IPS-15b (cell line): Measurements from ENCODE around the gene ZNF710.

Experiments
- H3K27me3 ChIP-seq: one replicate; pipeline ENCODE4 v1.6.1; 2013; ENCODE audit warnings: low read length; ENCODE audit not compliant: control insufficient read depth, insufficient read depth
- H3K36me3 ChIP-seq: one replicate; pipeline ENCODE4 v1.6.1; 2013; ENCODE audit warnings: low read length; ENCODE audit not compliant: control insufficient read depth, insufficient read depth
- H3K4me1 ChIP-seq: one replicate; pipeline ENCODE4 v1.6.1; 2013; ENCODE audit warnings: mild to moderate bottlenecking, low read length; ENCODE audit not compliant: control insufficient read depth, insufficient read depth
- H3K4me3 ChIP-seq: one replicate; pipeline ENCODE4 v1.5.1; 2013; ENCODE audit warnings: low read depth, low read length
- H3K9ac ChIP-seq: one replicate; pipeline ENCODE4 v1.6.1; 2013; ENCODE audit warnings: low read depth, mild to moderate bottlenecking, low read length
- H3K9me3 ChIP-seq: one replicate; pipeline ENCODE4 v1.6.1; 2013; ENCODE audit warnings: mild to moderate bottlenecking, low read length; ENCODE audit not compliant: control insufficient read depth, insufficient read depth

Gene ZNF710

DNA sequence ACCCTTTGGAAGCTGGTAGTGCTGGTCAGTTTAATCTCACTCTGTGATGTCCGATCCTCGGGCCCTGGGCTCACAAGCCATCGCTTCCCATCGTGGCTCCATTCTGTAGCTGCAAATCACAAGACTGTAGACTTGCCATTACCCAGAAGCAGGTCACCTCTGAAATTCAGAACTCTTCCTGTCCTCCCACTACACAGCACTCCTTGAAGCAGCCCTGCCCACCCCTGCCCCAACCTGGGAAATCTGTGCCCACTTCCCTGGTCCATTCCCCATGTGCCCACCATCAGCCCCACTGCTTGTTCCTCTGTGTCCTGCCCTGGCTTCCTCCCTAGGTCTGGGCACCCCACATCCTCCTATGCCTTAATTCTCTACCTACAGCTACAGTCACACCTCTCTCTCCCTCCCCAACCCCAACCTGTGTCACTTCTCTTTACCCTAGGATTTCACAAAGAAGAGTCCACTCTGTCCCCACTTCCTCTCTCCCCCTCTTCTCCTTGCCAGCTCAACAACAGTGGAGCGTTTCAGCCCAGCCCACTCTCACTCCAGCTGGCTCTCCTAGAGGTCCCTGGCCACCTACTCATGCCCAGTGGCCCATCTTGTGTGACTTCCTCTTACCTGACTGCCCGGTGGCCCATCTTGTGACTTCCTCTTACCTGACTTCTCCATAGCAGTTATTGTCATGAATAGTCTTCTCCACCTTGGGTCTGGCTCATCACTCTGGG lies 8.3 kb downstream of the ZNF710 start:
- Histone ChIP-seq H3K9me3 (no peaks in the 10 kb centered on the region), H3K4me1 (peaks cover 16% of the 10 kb centered on the region), H3K9ac (no peak overlapping the region), H3K27me3 (peaks cover 4% of the 10 kb centered on the region), H3K36me3 (peaks cover 2% of the 10 kb centered on the region), H3K4me3 (no peak overlapping the region)

DNA sequence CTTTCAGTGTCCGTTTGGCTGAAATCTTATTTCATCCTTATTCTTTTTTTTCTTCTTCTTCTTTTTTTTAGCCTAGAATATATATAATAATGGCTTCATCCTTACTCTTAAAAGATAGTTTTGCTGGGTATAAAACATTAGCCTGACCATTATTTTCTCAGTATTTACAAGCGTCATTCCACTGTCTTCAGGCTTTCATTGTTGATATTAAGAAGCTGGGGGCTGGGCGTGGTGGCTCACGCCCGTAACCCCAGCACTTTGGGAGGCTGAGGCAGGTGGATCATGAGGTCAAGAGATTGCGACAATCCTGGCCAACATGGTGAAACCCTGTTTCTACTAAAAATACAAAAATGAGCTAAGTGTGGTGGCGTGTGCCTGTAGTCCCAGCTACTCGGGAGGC lies 10.6 kb downstream of the ZNF710 start:
- Histone ChIP-seq H3K4me3 (no peak overlapping the region), H3K9me3 (no peaks in the 10 kb centered on the region), H3K27me3 (no peaks in the 10 kb centered on the region), H3K36me3 (peaks cover 2% of the 10 kb centered on the region), H3K9ac (no peak overlapping the region), H3K4me1 (no peaks in the 10 kb centered on the region)

DNA sequence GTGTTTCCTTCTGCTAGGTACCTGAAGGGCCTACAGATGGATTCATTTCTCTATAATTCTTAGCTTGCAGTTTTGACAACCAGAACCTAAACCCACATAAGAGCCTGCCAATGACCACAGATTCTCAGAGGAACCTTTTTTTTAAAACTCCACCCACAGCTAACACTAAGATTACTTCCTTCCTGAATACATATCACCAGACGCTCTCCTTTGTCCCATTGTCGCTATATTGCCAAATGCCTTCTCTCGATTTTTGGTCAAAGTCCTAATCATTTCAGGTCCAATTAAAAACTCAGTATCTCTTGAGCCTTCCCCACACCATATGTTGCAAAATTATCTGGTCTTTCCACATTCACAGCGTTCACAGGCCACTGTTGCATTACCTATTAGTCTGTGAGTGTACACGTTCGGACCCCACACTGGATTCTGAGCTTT lies 12.4 kb downstream of the ZNF710 start:
- no peak overlapping the region for H3K9ac ChIP-seq
- no peak overlapping the region for H3K4me3 ChIP-seq
- H3K36me3 ChIP-seq: peaks cover 2% of the 10 kb centered on the region
- no peaks in the 10 kb centered on the region for H3K4me1 ChIP-seq
- no peaks in the 10 kb centered on the region for H3K9me3 ChIP-seq
- no peaks in the 10 kb centered on the region for H3K27me3 ChIP-seq

DNA sequence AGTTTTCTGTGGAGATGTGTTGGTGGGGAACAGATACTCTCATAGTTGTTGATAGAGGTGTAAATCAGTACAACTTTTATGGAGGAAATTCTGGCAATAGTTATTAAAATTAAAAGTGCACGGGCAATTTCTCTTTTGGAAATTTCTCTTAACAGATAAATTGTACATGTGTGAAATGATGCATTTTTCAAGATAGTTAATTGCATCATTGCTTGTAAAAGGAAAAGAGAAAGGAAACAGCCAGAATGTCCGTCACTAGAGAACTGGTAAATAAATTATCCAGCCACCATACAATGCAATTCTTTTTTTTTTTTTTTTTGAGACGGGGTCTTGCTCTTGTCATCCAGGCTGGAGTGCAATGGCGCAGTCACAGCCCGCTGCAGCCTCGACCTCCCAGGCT lies 14.2 kb downstream of the ZNF710 start:
- H3K9me3 ChIP-seq: no peaks in the 10 kb centered on the region
- H3K9ac ChIP-seq: no peak overlapping the region
- H3K27me3 ChIP-seq: no peaks in the 10 kb centered on the region
- peaks cover 2% of the 10 kb centered on the region for H3K4me1 ChIP-seq
- peaks cover 2% of the 10 kb centered on the region for H3K36me3 ChIP-seq
- H3K4me3 ChIP-seq: no peak overlapping the region

DNA sequence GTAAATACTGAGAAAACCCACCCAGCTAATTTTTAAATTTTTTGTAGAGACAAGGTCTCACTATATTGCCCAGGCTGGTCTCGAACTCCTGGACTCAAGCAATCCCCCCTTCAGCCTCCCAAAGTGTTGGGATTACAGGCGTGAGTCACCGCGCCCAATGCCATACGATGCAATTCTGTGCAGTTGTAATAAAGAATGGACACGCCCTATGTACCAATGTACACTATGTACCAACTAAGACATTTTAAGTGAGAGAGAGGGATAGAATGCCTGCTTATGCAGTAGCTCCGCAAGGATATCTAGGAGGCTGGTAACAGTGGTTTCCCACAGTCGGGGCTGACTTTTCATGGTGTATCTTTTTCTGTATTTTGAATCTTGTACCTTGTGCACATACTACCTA lies 14.6 kb downstream of the ZNF710 start:
- H3K4me3 ChIP-seq: no peak overlapping the region
- H3K4me1 ChIP-seq: peaks cover 2% of the 10 kb centered on the region
- H3K9ac ChIP-seq: no peak overlapping the region
- peaks cover 2% of the 10 kb centered on the region for H3K36me3 ChIP-seq
- no peaks in the 10 kb centered on the region for H3K27me3 ChIP-seq
- no peaks in the 10 kb centered on the region for H3K9me3 ChIP-seq

DNA sequence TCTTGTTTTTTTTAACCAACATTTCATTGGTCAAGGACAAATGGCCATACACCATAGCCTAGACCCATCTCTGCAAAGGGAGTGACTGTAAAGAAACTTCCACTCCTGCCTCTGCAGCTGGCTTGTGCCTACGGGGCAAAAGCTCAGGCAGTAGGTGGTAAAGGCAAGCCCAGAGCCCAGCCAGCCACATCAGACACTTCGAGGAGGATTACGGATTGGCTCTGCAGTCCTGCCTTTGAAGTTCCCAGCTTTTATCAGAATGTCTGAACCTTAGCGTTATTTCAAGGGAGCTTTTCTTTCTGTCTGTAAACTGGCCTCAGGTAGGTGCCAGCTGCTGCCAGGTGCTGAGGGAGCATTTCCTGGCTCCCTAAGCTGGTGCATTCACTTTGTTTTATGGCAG lies 15.6 kb downstream of the ZNF710 start:
- no peak overlapping the region for H3K4me3 ChIP-seq
- no peaks in the 10 kb centered on the region for H3K27me3 ChIP-seq
- H3K4me1 ChIP-seq: peaks cover 2% of the 10 kb centered on the region
- no peaks in the 10 kb centered on the region for H3K36me3 ChIP-seq
- no peak overlapping the region for H3K9ac ChIP-seq
- no peaks in the 10 kb centered on the region for H3K9me3 ChIP-seq

DNA sequence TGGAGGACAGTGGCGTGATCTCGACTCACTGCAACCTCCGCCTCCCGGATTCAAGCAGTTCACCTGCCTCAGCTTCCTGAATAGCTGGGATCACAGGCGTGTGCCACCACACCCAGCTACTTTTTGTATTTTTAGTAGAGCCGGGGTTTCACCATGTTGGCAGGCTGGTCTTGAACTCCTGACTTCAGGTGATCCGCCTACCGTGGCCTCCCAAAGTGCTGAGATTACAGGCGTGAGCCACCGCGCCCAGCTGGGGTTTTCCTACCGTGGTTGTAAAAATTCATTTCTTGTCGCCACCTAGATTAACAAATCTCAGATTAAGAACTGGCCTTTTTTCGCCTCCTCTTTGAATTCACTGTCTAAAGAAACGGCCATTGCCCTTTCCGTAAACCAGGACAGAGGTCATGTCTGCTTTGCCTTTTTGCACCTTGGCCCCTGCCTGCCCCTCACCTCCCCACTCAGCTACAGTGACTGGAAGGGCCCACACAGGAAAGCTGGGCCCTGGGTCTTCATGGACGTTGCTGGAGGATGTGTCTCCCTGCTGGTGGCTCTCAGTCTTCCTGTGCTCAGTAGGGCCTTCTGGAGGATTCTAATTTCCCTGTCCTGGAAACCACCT lies 17.2 kb downstream of the ZNF710 start:
- Histone ChIP-seq H3K9me3 (no peaks in the 10 kb centered on the region), H3K4me3 (no peak overlapping the region), H3K27me3 (no peaks in the 10 kb centered on the region), H3K36me3 (no peaks in the 10 kb centered on the region), H3K4me1 (peaks cover 2% of the 10 kb centered on the region), H3K9ac (no peak overlapping the region)

DNA sequence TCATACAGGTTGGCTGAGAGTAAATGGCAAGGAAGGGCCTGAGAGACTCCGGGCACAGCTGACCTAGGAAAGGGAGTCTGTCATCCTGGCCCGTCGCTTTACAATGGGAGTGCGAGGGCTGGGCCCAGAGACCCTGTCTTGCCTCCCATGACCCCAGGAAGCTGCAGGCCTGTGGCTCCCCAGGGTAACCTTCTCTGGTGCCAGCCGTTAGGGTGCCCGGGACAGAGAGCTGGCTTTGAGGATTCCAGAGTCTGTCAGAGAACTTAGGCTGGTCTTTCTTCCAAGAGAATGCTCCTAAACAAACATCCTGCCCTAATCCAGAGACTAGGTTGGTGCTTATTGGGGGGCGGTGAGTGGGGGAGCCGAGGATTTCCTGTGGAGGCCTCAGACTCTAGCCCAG lies 18.5 kb downstream of the ZNF710 start:
- Histone ChIP-seq H3K27me3 (no peaks in the 10 kb centered on the region), H3K9me3 (no peaks in the 10 kb centered on the region), H3K9ac (no peak overlapping the region), H3K4me3 (no peak overlapping the region), H3K36me3 (no peaks in the 10 kb centered on the region), H3K4me1 (peaks cover 2% of the 10 kb centered on the region)

DNA sequence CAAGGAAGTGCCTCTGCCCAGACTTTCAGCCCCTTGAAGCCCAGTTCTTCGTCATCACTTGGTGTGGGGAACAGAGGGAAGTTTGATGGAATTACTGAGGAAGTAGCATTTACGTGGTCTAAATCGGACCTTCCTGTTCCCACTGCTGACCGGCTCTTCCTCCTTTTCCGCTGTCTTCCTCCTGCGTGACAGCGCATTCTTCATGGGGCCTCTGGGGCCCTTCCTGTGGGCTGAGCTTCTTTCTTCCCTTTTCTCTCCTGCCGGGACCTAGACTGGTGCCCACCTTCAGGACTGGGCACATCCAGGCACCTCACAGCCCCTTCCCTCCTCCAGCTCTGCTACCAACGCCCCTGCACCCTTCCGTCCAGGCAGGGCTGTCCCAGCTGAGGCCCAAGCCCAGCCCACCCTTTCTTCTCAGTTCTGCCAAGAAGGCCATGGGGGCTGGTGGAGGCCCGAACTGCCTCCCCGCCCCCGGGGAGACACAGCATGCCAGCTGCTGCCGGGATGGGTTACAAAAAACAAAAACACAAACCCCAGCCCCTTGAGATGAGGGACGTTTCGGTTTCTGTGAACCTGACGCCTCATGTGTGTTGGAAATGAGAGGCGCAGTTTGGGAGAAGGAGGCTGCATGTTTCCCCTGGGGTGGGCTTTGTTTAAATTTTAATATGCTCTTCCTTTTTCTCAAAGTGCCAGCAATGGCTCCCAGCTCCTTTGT lies 19.1 kb downstream of the ZNF710 start:
- Histone ChIP-seq H3K9ac (no peak overlapping the region), H3K27me3 (no peaks in the 10 kb centered on the region), H3K4me3 (no peak overlapping the region), H3K4me1 (peaks cover 2% of the 10 kb centered on the region), H3K36me3 (no peaks in the 10 kb centered on the region), H3K9me3 (no peaks in the 10 kb centered on the region)

DNA sequence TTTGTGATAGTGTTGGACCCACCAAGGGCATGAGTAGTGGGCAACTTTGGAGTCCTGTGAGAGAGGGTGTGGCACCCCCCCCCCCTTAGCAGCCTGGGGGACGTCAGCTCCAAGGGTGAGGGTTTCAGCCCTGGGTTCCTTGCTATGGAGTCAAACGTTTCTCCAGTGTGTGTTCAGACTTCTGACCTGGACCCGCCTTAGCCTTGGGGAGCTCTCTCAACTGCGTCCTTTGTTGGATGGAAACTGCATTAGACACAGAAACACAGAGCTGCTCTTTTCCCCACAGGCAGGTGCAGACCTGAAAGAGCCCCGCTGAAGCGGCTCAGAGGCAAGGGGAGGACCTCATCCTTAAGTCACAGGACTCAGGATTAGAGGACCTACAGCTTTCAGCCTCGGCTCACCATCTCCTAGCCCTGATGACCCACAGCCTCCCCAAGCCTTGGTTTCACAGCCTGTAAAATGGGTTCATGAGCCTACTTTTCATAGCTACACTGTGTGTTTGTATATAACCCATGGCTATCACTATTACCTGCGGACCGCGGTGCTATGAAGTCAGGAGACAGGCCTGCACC lies 19.9 kb downstream of the ZNF710 start:
- Histone ChIP-seq H3K4me3 (no peak overlapping the region), H3K9ac (no peak overlapping the region), H3K4me1 (peaks cover 2% of the 10 kb centered on the region), H3K9me3 (no peaks in the 10 kb centered on the region), H3K36me3 (no peaks in the 10 kb centered on the region), H3K27me3 (no peaks in the 10 kb centered on the region)

DNA sequence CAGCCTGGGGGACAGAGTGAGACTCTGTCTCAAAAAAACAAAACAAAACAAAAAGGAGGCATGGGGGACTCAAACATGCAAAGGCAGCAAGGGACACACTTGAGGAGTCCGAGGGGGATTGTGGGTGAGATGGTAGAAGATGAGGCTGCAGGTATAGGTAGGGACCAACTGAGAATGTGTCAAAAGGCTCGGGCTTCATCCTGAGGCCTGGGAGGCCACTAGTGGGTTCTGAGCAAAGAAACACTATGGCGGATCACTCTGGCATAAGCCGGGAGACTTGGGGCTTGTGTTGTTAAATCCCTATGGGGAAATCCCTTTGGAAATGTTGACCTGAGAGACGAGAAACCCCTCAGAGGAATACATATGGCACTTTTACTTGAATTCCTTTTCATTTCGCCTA lies 21.2 kb downstream of the ZNF710 start:
- H3K4me1 ChIP-seq: peaks cover 2% of the 10 kb centered on the region

More for the DNA sequence above, 21.2 kb downstream of the ZNF710 start:
- Histone ChIP-seq H3K27me3 (no peaks in the 10 kb centered on the region), H3K36me3 (no peaks in the 10 kb centered on the region), H3K4me3 (no peak overlapping the region), H3K9me3 (no peaks in the 10 kb centered on the region), H3K9ac (no peak overlapping the region)
